ENCODE results near the gene TRIM14.

DNA sequence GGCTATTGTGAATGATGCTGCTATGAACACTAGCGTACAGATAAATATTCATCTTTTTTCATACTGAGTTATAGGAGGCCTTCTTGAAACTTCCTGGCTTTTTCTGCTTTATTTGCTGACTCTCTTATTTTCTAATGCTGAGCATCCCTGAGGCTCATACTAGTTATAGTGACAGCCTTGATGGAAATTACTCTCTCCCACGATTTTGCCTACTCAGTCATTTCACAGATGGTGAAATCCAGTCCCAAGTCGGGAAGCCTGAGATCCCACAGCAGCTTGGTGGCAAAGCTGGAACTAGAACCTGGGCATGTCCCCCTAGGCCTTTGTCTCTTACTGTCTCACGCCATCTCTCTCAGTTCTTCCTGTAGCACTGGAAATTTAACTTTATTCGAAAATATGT, 40.1 kb downstream of the TRIM14 start:
- TF ChIP-seq, protein P1, sequence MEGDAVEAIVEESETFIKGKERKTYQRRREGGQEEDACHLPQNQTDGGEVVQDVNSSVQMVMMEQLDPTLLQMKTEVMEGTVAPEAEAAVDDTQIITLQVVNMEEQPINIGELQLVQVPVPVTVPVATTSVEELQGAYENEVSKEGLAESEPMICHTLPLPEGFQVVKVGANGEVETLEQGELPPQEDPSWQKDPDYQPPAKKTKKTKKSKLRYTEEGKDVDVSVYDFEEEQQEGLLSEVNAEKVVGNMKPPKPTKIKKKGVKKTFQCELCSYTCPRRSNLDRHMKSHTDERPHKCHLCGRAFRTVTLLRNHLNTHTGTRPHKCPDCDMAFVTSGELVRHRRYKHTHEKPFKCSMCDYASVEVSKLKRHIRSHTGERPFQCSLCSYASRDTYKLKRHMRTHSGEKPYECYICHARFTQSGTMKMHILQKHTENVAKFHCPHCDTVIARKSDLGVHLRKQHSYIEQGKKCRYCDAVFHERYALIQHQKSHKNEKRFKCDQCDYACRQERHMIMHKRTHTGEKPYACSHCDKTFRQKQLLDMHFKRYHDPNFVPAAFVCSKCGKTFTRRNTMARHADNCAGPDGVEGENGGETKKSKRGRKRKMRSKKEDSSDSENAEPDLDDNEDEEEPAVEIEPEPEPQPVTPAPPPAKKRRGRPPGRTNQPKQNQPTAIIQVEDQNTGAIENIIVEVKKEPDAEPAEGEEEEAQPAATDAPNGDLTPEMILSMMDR (IDR thresholded peaks at IDR 0.05) = no peak
- no peak for TF ChIP-seq POLR2A (IDR thresholded peaks at IDR 0.05)

Data from right lobe of liver (tissue), 4 donors.